Esophagus muscularis mucosa (tissue), 4 donors: ENCODE measurements around the gene CEP85.

ENCODE experiments used
- EP300 ChIP-seq: sonication (generic); formaldehyde crosslinking; IDR thresholded peaks from one replicate; pipeline ENCODE4 v1.6.1; 2017; ENCODE audit warnings: antibody characterized with exemption
- POLR2A ChIP-seq: fragments of 450-650 bp; IDR thresholded peaks from one replicate; pipeline ENCODE4 v1.6.1; 2017; ENCODE audit warnings: antibody characterized with exemption, moderate library complexity, mild to moderate bottlenecking, low read depth
- TF ChIP-seq, protein P1 (sequence below), 3 experiments: fragments of 200-600 bp in 2 of 3; fragments of 450-650 bp in 1 of 3; sonication (generic) in 2 of 3; IDR thresholded peaks; one replicate each; pipeline ENCODE4 v1.5.1; 2017 to 2019; ENCODE audit warnings: antibody characterized with exemption in 3 of 3, mild to moderate bottlenecking in 2 of 3, moderate library complexity in 1 of 3

GRCh38 chr1:26297791-26298124 is 63.8 kb downstream of the CEP85 start:
- TF ChIP-seq, protein P1, sequence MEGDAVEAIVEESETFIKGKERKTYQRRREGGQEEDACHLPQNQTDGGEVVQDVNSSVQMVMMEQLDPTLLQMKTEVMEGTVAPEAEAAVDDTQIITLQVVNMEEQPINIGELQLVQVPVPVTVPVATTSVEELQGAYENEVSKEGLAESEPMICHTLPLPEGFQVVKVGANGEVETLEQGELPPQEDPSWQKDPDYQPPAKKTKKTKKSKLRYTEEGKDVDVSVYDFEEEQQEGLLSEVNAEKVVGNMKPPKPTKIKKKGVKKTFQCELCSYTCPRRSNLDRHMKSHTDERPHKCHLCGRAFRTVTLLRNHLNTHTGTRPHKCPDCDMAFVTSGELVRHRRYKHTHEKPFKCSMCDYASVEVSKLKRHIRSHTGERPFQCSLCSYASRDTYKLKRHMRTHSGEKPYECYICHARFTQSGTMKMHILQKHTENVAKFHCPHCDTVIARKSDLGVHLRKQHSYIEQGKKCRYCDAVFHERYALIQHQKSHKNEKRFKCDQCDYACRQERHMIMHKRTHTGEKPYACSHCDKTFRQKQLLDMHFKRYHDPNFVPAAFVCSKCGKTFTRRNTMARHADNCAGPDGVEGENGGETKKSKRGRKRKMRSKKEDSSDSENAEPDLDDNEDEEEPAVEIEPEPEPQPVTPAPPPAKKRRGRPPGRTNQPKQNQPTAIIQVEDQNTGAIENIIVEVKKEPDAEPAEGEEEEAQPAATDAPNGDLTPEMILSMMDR (IDR thresholded peaks at IDR 0.05) = no peak
- TF ChIP-seq POLR2A (no peak), EP300 (no peak)
